Common myeloid progenitor, CD34-positive (primary cell): ENCODE results near the gene OR6C70. TPM values are rescaled to one million over a fixed set of nuclear protein-coding genes. Genes with fewer than 3 reads are reported as not detected.

Source experiments
- CTCF ChIA-PET: fragments of 350-600 bp; sonication (Branson Sonifier 250); formaldehyde crosslinking; loops from one replicate; lab custom pipeline; 2021; ENCODE audit warnings: antibody characterized with exemption; lab: Charles Lee
- POLR2A ChIA-PET: fragments of 350-600 bp; sonication (Branson Sonifier 250); formaldehyde crosslinking; loops from one replicate; lab custom pipeline; 2021; ENCODE audit warnings: antibody characterized with exemption; lab: Charles Lee
- DNase-seq, 3 donors: peaks; one replicate each; pipeline versions ENCODE4 v3.0.0 to v3.0.0-alpha.2; 2013
- H3K27ac ChIP-seq, 2 experiments: 1 replicate in 1 of 2; 2 replicates in 1 of 2; pipeline ENCODE4 v1.7.0; 2013; ENCODE audit warnings: inconsistent platforms in 2 of 2, low read length in 2 of 2, mild to moderate bottlenecking in 2 of 2, low read depth in 1 of 2, moderate library complexity in 1 of 2; ENCODE audit not compliant: severe bottlenecking in 2 of 2, insufficient read depth in 1 of 2, poor library complexity in 1 of 2
- H3K27me3 ChIP-seq, 5 experiments: replicated peaks in 2 of 5; 1 replicate in 3 of 5; 2 replicates in 2 of 5; pipeline versions ENCODE4 v1.6.1 to v1.7.0; 2013; ENCODE audit warnings: low read length in 4 of 5, mild to moderate bottlenecking in 2 of 5, moderate library complexity in 2 of 5, inconsistent platforms in 1 of 5; ENCODE audit not compliant: insufficient read depth in 5 of 5, control insufficient read depth in 4 of 5
- H3K36me3 ChIP-seq, 4 experiments: 1 replicate in 2 of 4; 2 replicates in 2 of 4; pipeline versions ENCODE4 v1.6.1 to v1.7.0; 2013; ENCODE audit warnings: low read length in 3 of 4, control low read depth in 1 of 4, mild to moderate bottlenecking in 1 of 4; ENCODE audit not compliant: control insufficient read depth in 4 of 4, insufficient read depth in 4 of 4
- H3K4me1 ChIP-seq, 4 experiments: 1 replicate in 3 of 4; 2 replicates in 1 of 4; pipeline versions ENCODE4 v1.6.1 to v1.7.1; 2013; ENCODE audit warnings: low read length in 3 of 4, mild to moderate bottlenecking in 3 of 4, control low read depth in 1 of 4, inconsistent platforms in 1 of 4, moderate library complexity in 1 of 4; ENCODE audit not compliant: control insufficient read depth in 4 of 4, insufficient read depth in 4 of 4; ENCODE audit errors: control extremely low read depth in 1 of 4
- H3K4me3 ChIP-seq, 7 experiments: 1 replicate in 4 of 7; 2 replicates in 3 of 7; pipeline versions ENCODE4 v1.5.1 to v1.7.0; 2013; ENCODE audit warnings: mild to moderate bottlenecking in 7 of 7, low read length in 6 of 7, moderate library complexity in 6 of 7, inconsistent platforms in 2 of 7, low read depth in 2 of 7, control low read depth in 1 of 7; ENCODE audit not compliant: insufficient read depth in 4 of 7, control insufficient read depth in 1 of 7; ENCODE audit errors: extremely low read depth in 1 of 7
- H3K9me3 ChIP-seq, 5 experiments: 1 replicate in 4 of 5; 2 replicates in 1 of 5; pipeline versions ENCODE4 v1.6.1 to v1.7.1; 2013; ENCODE audit warnings: low read length in 4 of 5, mild to moderate bottlenecking in 2 of 5, inconsistent platforms in 1 of 5, low read depth in 1 of 5, moderate library complexity in 1 of 5; ENCODE audit not compliant: control insufficient read depth in 4 of 5, insufficient read depth in 2 of 5; ENCODE audit errors: control extremely low read depth in 1 of 5
- WGBS: methylation state at CpG from one replicate; pipeline ENCODE4 v1.1.5; 2013; ENCODE audit not compliant: insufficient coverage; 5-methylcytosine and 5-hydroxymethylcytosine counted together
- polyA plus RNA-seq: library from polyadenylated mRNA; unstranded; fragments of 120-200 nt; gene quantifications from one replicate; pipeline ENCODE4 v1.2.1, GENCODE V29; 2013

The OR6C70 gene
- polyA plus RNA-seq = not detected

GRCh38 chr12:55470088-55470829 is at the start of gene OR6C70:
TSS of gene OR6C70 (minus strand) at chr12:55470138. CDS start at chr12:55470138, 0 bp downstream.
- Histone ChIP-seq H3K27me3 (peaks cover 0 to 5% (median 0%) of the 10 kb centered on the region in 5 experiments), H3K9me3 (no peaks in the 10 kb centered on the region), H3K27ac (no peak within 1 kb of the TSS), H3K36me3 (no peaks in the 10 kb centered on the region), H3K4me1 (no peaks in the 10 kb centered on the region), H3K4me3 (no peak within 1 kb of the TSS)
- WGBS = 96% methylated on average over 2 of the region's 3 CpGs
- POLR2A ChIA-PET = no interaction called here
- CTCF ChIA-PET = no interaction called here
- DNase-seq = no peak

- Histone ChIP-seq H3K4me1 (no peaks in the 10 kb centered on the region), H3K4me3 (no peak overlapping the region), H3K27me3 (no peaks in the 10 kb centered on the region), H3K36me3 (no peaks in the 10 kb centered on the region), H3K9me3 (no peaks in the 10 kb centered on the region), H3K27ac (no peak overlapping the region)
- no peak for DNase-seq
- ChIA-PET POLR2A (no interaction called here), CTCF (no interaction called here)
Measured at GRCh38 chr12:55516391-55516790, 46.5 kb upstream of the OR6C70 start.

GRCh38 chr12:55515696-55516095 is 45.8 kb upstream of the OR6C70 start:
- ChIA-PET POLR2A (no interaction called here), CTCF (no interaction called here)
- DNase-seq = no peak
- Histone ChIP-seq H3K9me3 (no peaks in the 10 kb centered on the region), H3K27ac (no peak overlapping the region), H3K36me3 (no peaks in the 10 kb centered on the region), H3K4me1 (no peaks in the 10 kb centered on the region), H3K4me3 (no peak overlapping the region), H3K27me3 (no peaks in the 10 kb centered on the region)
- WGBS = 89% methylated on average over 1 of the region's 1 CpG

GRCh38 chr12:55501601-55502000 is 31.7 kb upstream of the OR6C70 start:
- H3K27me3 ChIP-seq = peaks cover 0 to 4% (median 2%) of the 10 kb centered on the region in 5 experiments
- H3K4me3 ChIP-seq = no peak overlapping the region
- WGBS = no CpG with 5 or more reads among the region's 2 CpGs
- DNase-seq = no peak
- H3K4me1 ChIP-seq = no peaks in the 10 kb centered on the region
- H3K9me3 ChIP-seq = no peaks in the 10 kb centered on the region
- POLR2A ChIA-PET = no interaction called here
- CTCF ChIA-PET = no interaction called here
- H3K36me3 ChIP-seq = no peaks in the 10 kb centered on the region
- no peak overlapping the region for H3K27ac ChIP-seq

- peak in 2 of 3 donors; percentile 1 to 17 for DNase-seq
- CTCF ChIA-PET = no interaction called here
- no peak overlapping the region for H3K4me3 ChIP-seq
- POLR2A ChIA-PET = no interaction called here
- 80% methylated on average over 1 of the region's 2 CpGs for WGBS
- H3K27ac ChIP-seq = no peak overlapping the region
- peaks cover 0 to 4% (median 2%) of the 10 kb centered on the region in 5 experiments for H3K27me3 ChIP-seq
- H3K4me1 ChIP-seq = no peaks in the 10 kb centered on the region
- H3K36me3 ChIP-seq = no peaks in the 10 kb centered on the region
- H3K9me3 ChIP-seq = no peaks in the 10 kb centered on the region
Measured at GRCh38 chr12:55499810-55500252, 29.9 kb upstream of the OR6C70 start.

GRCh38 chr12:55499231-55499630 is 29.3 kb upstream of the OR6C70 start:
- 100% methylated on average over 4 of the region's 4 CpGs for WGBS
- no peak for DNase-seq
- ChIA-PET CTCF (no interaction called here), POLR2A (no interaction called here)
- H3K9me3 ChIP-seq = no peaks in the 10 kb centered on the region
- peaks cover 0 to 4% (median 2%) of the 10 kb centered on the region in 5 experiments for H3K27me3 ChIP-seq
- no peak overlapping the region for H3K4me3 ChIP-seq
- no peaks in the 10 kb centered on the region for H3K36me3 ChIP-seq
- H3K4me1 ChIP-seq = no peaks in the 10 kb centered on the region
- no peak overlapping the region for H3K27ac ChIP-seq

GRCh38 chr12:55495490-55495889 is 25.6 kb upstream of the OR6C70 start:
- no peaks in the 10 kb centered on the region for H3K4me1 ChIP-seq
- 92% methylated on average over 5 of the region's 5 CpGs for WGBS

More at GRCh38 chr12:55495490-55495889, 25.6 kb upstream of the OR6C70 start:
- Histone ChIP-seq H3K36me3 (no peaks in the 10 kb centered on the region), H3K4me3 (no peak overlapping the region), H3K27me3 (peaks cover 0 to 2% (median 0%) of the 10 kb centered on the region in 5 experiments), H3K27ac (no peak overlapping the region), H3K9me3 (no peaks in the 10 kb centered on the region)
- DNase-seq = no peak
- CTCF ChIA-PET = no interaction called here
- POLR2A ChIA-PET = no interaction called here
